Measurements from ENCODE around the gene FTO.

Gene FTO

DNA sequence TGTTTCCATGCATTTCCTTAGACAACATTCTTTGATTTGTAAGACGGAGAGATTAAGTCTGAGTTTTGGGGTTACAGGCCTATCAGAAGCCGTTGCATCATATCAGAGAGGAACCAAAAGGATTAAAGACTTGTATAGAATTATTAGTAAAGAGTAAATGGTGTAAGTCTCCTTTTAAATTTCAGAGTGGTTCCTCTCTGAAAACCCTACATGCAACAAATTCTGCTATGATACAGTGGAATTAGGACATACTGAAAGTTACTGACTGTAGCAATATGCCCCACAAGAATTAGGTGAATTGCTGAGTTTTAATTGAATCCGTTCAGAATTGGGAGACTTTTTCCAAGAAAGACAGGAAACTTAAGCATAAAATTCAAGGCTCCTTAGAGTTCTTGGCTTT, 221.6 kb downstream of the FTO start:
- TF ChIP-seq, protein P1, sequence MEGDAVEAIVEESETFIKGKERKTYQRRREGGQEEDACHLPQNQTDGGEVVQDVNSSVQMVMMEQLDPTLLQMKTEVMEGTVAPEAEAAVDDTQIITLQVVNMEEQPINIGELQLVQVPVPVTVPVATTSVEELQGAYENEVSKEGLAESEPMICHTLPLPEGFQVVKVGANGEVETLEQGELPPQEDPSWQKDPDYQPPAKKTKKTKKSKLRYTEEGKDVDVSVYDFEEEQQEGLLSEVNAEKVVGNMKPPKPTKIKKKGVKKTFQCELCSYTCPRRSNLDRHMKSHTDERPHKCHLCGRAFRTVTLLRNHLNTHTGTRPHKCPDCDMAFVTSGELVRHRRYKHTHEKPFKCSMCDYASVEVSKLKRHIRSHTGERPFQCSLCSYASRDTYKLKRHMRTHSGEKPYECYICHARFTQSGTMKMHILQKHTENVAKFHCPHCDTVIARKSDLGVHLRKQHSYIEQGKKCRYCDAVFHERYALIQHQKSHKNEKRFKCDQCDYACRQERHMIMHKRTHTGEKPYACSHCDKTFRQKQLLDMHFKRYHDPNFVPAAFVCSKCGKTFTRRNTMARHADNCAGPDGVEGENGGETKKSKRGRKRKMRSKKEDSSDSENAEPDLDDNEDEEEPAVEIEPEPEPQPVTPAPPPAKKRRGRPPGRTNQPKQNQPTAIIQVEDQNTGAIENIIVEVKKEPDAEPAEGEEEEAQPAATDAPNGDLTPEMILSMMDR (conservative IDR thresholded peaks at IDR 0.05; ENCODE audit: low read depth, low read length): no peak
- no peak for DNase-seq (ENCODE audit: low read depth)
- no peak overlapping the region for H3K4me3 ChIP-seq (ENCODE audit: low read depth, low read length)

DNA sequence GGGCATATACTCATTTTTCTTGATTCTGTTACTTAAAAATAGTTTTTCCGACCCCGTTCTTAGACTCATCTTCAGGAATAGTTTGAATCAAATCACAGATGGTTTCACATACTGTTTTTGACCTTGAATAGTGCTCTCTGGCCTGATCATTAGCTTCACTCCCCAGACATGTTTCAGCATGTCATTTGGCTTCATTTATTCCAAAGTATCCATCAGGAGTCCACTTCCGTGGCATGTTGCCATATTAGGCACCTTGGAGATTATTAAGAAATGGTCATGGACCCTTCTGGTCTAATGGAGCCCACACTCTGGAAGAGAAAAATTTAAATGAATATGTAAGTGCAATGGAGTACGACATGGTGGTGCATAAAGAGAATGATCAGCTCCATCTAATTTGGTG, 222.3 kb downstream of the FTO start:
- TF ChIP-seq, protein P1 (conservative IDR thresholded peaks at IDR 0.05; ENCODE audit: low read depth, low read length): no peak
- DNase-seq (ENCODE audit: low read depth): no peak

DNA sequence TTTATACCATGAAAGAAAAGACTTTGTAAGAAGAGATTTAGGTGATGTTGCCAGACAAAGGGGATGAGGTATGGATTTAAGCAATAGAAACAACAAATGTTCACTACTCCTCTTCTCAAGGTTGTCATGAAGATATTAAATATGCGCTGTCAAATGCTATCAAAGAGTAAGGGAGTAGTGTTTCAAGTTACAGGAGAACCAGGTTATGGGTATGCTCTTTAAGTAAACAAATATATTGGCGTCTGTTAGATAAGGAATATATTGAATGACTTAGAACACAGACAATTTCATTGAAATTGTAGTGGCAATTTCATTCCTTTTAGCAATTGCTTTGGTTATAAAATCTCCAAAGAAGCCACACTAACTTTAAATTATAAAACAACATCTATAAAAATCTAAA, 229.0 kb downstream of the FTO start:
- TF ChIP-seq, protein P1 (conservative IDR thresholded peaks at IDR 0.05; ENCODE audit: low read depth, low read length): no peak
- no peak overlapping the region for H3K4me3 ChIP-seq (ENCODE audit: low read depth, low read length)
- DNase-seq (ENCODE audit: low read depth): no peak

More for the DNA sequence above, 222.3 kb downstream of the FTO start:
- no peak overlapping the region for H3K4me3 ChIP-seq (ENCODE audit: low read depth, low read length)

DNA sequence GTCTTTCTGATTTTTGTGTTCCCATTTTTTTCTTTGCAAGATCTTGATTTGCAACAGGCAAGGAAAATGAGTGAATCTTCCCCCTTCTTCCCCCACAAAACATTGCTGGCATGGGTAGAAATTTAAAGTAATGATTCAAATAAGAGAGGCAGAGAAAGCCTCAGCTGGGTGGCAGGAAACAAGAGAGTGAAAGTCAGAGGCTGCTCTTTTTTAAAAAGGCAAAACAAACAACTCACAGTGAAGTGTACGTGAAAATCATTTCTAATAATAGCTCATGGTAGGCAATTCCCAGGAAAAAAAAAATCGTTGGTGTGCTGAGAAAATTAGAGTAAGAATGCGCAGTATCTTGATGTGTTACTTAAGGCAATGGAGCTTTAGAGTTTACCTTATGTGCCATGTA, 229.5 kb downstream of the FTO start:
- TF ChIP-seq, protein P1 (conservative IDR thresholded peaks at IDR 0.05; ENCODE audit: low read depth, low read length): no peak
- no peak overlapping the region for H3K4me3 ChIP-seq (ENCODE audit: low read depth, low read length)
- DNase-seq (ENCODE audit: low read depth): peak; percentile 22

DNA sequence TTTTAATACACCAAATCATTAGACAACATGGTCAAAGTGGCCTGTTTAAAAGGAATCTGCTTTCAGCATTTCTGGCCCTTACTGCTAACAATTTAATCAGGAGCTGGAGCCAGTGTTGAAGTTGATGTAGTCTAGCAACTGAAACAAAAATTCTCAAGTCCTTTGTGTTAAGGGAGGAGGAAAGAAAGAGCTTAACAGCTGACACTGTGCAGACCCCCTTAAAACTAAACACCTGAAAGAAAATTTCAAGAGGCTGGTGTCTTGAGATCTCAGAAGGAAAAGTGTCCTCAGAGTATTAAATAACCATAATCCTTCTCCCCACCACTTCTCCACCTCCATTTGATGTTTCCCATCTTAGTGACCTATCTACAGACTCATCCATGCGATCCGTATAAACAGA, 232.1 kb downstream of the FTO start:
- no peak for DNase-seq (ENCODE audit: low read depth)
- H3K4me3 ChIP-seq (ENCODE audit: low read depth, low read length): no peak overlapping the region
- TF ChIP-seq, protein P1 (conservative IDR thresholded peaks at IDR 0.05; ENCODE audit: low read depth, low read length): no peak

DNA sequence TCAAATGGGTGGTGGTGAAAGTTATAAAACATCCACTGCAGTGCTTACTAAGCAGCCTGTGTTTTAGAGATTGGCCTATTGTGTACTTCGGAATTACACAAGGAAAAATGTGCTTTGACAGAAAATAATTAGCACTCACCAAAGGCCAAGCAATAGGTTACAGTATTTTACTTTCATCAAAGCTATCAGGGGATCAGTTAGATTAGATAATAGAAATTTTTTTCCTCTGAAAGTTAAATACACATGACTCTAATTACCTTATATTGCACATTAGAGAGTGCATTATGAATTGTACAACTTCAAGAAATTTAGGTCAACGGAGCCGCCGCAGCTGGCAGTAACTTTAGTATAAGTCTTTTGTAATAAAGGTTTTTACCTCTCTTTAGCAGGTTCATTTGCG, 232.6 kb downstream of the FTO start:
- no peak overlapping the region for H3K4me3 ChIP-seq (ENCODE audit: low read depth, low read length)
- TF ChIP-seq, protein P1 (conservative IDR thresholded peaks at IDR 0.05; ENCODE audit: low read depth, low read length): no peak
- DNase-seq (ENCODE audit: low read depth): no peak

DNA sequence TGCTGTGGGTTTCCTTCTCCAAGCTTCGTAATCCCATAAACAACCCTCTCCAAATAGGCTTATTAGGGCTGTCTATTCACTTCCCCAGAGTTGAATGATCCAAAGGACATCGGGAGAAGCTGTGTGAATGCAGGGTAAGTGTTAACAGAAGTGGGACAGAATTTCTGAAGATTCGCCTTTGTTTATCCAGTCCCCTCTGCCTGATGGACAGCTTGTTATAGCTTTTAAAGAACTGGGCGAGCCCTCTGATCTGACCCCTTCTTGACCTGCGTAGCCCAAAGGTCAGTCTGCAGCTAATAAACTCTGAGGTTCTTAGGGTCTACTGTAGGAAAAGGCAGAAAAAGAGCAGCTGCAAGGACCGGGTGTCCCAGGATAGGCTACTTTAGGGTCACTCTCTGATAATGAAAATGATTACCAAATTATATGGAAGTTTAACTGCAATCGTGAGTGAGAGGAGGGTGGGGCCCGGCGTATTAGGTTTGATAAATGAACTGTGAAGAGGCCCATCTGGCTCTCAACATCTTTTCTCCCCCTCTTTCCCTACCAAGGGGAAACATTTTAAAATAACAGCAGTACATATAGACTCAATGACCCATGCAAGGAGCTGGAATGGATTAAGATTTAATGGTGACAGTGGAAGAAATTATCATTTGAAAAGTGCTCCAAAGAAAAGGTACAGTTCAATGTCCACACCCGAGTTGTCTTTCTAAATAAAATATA, 233.4 kb downstream of the FTO start:
- DNase-seq (ENCODE audit: low read depth): no peak
- H3K4me3 ChIP-seq (ENCODE audit: low read depth, low read length): no peak overlapping the region
- TF ChIP-seq, protein P1 (conservative IDR thresholded peaks at IDR 0.05; ENCODE audit: low read depth, low read length): no peak
